Medulla oblongata (tissue), 1 donor: ENCODE measurements around the gene PHGDH.
"Not testable (repeated sequence)": the region's sequence is repeated elsewhere in the genome, so short reads cannot be mapped to it uniquely, and the experiment has no call there.

Experiments used
- DNase-seq: peaks from one replicate; pipeline ENCODE4 v3.0.0-alpha.2; 2015; ENCODE audit errors: extremely low spot score

The PHGDH gene

DNA sequence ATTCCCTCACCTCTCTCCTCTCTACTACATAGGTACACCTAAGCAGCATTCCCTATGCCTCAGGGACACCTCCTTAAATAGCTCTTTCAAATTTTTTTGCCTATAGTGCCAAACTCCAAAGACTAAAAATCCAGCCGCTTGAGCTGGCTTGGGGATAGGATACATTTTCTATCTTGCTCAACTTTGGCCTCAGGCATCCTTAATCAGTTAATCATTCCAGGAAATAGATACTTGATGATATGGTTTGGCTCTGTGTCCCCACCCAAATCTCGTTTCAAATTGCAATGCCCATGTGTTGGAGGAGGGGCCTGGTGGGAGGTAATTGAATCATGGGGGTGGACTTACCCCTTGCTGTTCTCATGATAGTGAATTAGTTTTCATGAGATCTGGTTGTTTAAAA lies 11.4 kb upstream of the PHGDH start:
- DNase-seq = no peak

DNA sequence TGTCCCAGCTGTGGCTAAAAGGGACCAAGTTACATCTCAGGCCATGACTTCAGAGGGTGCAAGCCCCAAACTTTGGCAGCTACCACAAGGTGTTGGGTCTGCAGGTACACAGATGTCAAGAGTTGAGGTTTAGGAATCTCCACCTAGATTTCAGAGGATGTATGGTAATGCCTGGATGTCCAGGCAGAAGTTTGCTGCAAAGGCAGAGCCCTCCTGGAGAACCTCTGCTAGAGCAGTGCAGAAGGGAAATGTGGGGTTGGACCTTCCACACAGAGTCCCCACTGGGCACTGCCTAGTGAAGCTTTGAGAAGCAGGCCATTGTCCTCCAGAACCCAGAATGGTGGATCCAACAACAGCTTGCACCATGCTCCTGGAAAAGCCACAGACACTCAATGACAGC lies 10.1 kb upstream of the PHGDH start:
- no peak for DNase-seq

GRCh38 chr1:119702384-119702783 lies 9.3 kb upstream of the PHGDH start:
- DNase-seq = no peak

DNA sequence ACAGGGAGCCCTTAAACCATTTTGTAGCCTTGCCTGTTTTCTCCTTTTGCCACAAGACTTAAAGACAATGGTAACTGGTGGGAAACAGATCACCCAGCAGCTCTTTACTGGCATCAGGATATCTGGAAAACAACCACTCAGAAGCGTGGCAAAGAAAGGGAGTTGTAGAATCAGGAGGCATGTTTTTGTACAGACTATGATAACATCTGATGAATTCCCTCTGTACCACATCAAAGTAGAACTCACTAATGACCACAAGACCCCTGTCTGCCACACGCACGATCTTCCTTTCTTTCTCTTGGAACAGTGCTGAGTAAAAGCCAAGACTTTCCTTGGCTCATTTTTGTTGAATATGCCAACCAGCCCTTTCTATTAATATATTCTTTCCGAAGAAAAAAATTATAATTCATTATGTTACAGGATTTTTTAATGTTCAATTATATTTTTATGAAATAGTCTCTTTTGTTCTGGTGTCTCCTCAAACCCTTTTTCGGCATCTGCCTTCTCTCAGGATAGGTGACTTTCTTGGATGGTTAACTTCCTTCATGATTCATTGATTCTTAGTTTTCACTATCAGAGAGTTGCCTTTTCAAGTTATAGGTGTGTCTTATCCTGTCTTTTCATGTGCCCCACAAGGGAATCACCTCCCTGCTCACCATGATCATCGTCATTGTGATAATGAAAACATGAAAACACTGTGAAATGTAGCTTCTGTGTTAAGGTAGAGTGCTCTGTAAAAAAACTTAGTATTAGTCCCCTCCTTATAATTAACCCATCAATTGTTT lies 7.9 kb upstream of the PHGDH start:
- DNase-seq = no peak

- DNase-seq = not testable (repeated sequence)
Observed at GRCh38 chr1:119706599-119706998, 5.1 kb upstream of the PHGDH start.

DNA sequence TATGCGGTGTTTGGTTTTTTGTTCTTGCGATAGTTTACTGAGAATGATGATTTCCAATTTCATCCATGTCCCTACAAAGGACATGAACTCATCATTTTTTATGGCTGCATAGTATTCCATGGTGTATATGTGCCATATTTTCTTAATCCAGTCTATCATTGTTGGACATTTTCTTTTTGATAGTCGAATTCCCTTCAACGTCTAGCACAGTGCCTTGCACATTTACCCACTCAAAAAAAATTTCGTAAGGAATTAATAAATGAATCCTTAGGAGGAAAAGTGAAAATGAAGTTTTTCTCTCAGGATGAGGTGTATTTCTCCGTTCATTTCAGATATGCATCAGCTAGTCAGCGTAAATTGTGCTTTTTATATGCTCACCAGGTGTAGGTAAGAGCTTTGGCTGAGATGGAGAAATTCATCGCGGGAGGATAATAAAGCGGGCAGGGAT lies 354 bp upstream of the PHGDH start:
- not testable (repeated sequence) for DNase-seq

GRCh38 chr1:119712342-119713038 lies 756 bp downstream of the PHGDH start:
- DNase-seq = peak; percentile 52

- peak; percentile 80 for DNase-seq
Observed at GRCh38 chr1:119713039-119713748, 1.5 kb downstream of the PHGDH start.

- DNase-seq = peak; percentile 85
Observed at GRCh38 chr1:119713749-119714456, 2.2 kb downstream of the PHGDH start.

DNA sequence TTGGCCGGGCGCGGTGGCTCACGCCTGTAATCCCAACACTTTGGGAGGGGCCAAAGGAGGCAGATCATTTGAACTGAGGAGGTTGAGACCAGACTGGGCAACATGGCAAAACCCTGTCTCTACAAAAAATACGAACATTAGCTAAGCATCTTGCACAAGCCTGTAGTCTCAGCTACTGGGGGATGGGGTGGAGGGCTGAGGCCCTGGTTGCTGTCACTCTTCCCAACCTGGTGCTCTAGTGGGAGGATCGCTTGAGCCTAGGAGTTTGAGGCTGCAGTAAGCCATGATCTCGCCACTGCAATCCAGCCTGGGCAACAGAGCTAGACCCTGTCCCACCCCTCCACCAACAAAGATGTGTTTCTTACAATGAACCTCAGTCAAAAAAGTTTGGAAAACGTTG lies 2.8 kb downstream of the PHGDH start:
- peak; percentile 45 for DNase-seq

DNA sequence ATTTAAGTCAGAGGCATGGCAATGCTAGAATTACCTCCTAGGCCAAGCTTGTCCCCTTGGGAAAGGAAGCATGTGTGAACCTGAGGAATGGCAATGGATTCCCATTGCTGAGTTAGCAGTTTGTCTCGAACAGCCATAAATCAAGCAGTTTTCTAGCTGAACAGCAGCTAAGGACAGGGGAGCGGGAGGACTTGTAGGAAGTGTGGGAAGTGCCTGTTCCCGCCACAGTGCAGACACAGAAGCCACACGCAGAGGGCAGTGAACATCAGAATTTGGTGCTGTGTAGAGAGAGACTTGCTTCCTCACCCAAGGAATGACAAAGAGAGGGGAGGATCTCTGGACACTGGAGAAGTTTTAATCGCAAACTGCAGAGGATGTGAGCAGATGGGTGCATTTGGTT lies 3.8 kb downstream of the PHGDH start:
- peak; percentile 72 for DNase-seq

DNA sequence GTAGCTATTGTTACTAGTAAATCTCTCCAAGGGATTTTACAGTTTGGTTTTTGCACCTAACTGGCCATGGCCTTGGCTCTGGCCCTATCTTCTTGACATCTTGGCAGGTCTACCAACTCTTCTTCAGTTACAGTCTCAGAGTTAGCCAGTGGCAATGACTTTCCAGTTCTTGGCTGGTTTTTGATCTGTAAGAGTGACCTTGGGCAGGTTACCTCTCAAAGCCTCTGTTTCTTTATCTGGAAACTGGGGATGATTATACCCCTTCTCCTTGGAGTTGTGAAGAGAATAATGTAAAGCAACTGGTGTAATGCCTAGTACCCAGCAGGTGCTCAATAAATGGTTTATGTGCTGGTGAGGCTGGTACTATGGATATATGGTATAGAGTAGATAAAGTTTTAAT lies 6.7 kb downstream of the PHGDH start:
- DNase-seq = no peak

DNA sequence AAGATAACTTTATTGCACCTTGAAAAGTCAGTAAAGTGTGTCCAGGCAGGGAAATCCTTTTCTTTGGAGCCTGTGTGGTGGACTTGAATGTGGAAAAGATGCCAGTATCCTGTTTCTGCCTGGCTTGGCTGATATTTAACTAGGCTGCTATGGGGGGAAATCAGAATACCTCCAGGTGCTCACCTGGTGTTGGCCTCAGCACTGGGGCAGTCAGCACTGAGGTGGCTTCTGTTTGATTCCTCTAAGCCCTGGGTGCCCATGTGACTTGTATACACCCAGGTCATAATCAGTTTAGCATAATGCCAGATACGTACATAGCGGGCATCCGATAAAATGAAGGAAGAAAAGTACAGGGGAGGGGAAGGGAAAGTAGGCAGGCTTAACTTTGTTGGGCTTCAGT lies 7.2 kb downstream of the PHGDH start:
- no peak for DNase-seq

DNA sequence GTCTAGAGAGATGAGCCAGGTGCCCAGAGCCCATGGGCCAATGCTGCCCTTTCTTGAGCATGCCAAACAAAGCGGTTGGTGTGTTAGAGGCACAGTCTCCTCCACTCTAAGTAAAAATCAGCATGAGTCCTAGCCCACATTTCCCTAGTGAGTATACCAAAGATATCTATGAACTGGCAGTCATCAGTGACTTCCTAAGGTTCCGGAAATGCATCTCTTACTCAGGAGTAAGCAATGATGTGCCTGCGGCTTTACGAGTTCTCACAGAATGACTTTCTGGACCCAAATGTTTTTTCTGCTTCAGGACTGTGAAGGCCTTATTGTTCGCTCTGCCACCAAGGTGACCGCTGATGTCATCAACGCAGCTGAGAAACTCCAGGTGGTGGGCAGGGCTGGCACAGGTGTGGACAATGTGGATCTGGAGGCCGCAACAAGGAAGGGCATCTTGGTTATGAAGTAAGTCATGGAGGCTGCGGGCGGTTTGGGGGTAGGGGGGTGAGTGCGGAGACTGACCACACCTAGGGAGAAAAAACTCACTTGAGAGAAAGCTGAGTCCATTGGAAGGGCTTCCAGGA lies 9.2 kb downstream of the PHGDH start:
- DNase-seq = no peak

DNA sequence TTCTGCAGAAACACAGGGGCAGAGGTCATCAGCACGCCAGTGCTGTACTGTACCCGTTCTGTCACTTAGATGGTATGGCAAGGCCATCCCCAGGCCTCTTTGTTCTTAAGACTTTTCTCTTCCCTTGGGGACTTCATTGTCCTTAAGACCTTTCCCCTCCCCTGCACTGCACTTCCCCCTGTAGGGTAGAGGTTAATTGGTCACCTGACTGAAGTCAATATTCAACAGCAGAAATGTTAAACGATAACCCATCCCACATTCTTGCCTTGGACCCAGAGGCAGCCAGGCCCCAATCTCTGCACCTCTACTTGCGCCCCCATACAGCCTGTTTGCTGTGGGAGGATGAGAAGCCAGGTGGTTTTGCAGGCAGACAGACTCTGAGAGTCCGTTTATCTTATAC lies 10.2 kb downstream of the PHGDH start:
- no peak for DNase-seq

GRCh38 chr1:119724611-119725218 lies 13.0 kb downstream of the PHGDH start:
- DNase-seq = no peak

DNA sequence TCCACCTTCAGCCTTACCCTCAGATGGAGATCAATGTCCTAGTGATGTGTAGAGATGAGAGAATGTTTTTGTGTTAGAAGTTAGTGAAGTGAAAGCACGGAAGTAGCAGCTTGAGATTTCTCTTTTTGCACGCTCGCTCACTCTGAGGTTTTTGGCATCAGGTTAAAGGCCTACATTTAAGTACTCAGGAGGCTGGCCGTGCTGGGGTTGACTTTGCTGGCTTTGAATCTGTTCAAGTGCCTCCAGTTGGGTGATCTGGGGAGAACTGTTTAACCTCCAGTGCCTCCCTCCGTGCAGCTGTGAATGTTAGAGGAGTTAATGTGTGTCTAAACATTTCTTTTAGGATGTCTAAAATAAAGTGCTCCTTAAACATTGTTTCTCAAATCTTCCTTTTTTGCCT lies 13.9 kb downstream of the PHGDH start:
- no peak for DNase-seq

DNA sequence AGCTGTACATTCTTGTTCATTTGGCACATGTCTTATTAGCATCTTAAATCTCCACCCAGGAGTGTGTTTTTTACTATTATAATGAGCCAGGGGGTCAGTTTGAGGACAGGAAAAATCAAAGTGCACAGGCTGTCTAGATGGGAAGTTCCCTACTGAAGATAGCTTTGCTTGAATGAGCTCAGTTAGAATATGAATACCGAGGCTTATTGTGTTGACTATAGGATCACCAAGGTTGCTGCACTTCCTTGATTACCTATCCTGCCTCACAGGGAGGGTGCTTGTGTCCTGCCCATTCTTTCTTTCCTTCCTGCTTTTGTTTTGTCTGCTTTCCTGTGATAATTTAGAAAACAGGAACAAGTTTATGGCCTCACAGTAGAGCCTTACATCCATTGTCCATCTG lies 16.3 kb downstream of the PHGDH start:
- DNase-seq = no peak

- no peak for DNase-seq
Observed at GRCh38 chr1:119729044-119729443, 17.3 kb downstream of the PHGDH start.

DNA sequence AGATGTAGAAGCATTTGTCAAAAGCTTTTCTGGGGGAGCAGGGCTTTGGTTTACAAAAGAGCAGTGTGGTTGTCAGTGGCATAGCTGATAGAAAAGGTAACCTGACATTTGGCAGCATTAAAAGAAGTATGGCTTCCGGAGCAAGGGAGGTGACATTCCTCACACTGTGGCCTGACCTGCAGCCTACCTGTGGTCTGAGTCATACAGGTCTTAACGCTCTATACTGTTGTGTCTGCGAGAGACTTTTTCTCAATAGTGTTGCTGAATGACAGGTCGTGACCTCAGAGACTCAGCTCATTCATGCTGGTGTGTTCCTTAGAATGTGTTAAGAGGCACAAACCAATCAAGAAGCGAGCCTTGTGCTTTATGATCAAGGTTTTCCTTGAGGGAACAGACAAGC lies 19.3 kb downstream of the PHGDH start:
- no peak for DNase-seq

DNA sequence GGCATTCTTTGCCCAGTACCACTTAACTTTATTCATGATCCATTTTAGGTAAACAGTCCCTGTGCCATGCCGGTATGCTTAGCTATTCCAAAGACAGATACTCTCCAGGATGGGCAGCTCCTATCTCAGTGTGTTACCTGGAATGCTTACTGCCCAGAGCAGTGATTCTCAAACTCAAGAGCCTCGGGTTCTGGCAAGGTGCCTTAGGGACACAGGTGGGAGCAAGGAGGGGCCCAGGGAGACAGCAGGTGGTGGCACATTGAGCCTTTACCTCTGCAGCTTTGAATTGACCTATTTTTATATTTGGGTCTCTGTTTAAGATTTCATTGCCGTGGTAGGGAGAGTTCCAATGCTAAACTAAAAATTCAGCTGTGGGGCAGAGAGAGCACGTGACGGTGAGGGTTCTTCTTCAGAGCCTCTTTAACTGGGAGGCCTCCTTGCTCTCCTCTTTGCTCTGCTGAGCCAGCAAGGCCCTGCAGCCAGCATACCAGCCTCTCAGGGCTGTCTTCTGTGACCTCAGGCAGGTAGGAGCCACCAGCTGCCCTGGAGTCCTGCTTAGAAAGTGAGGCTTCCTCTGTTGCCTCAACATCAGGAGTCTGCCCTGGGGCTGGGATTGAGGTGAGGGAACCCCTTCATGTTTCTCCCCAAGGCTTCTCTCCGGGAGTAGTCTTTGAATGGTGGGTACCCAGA lies 20.2 kb downstream of the PHGDH start:
- no peak for DNase-seq
